Measurements from ENCODE around the gene INTS14. TPM values are rescaled to one million over a fixed set of nuclear protein-coding genes. Genes with fewer than 3 reads are reported as not detected.

The INTS14 gene
- polyA plus RNA-seq, 1 experiment = 56.6 TPM

GRCh38 chr15:65633752-65634151 is 22.8 kb upstream of the INTS14 start:
- Histone ChIP-seq H3K27me3 (ENCODE audit: control insufficient read depth, insufficient read depth, low read length) (no peaks in the 10 kb centered on the region), H3K27ac (ENCODE audit: low read depth, low read length) (no peak overlapping the region), H3K4me3 (ENCODE audit: low read depth, low read length) (no peak overlapping the region), H3K9me3 (ENCODE audit: control insufficient read depth, insufficient read depth, low read length) (no peaks in the 10 kb centered on the region)
- TF ChIP-seq, protein P1, sequence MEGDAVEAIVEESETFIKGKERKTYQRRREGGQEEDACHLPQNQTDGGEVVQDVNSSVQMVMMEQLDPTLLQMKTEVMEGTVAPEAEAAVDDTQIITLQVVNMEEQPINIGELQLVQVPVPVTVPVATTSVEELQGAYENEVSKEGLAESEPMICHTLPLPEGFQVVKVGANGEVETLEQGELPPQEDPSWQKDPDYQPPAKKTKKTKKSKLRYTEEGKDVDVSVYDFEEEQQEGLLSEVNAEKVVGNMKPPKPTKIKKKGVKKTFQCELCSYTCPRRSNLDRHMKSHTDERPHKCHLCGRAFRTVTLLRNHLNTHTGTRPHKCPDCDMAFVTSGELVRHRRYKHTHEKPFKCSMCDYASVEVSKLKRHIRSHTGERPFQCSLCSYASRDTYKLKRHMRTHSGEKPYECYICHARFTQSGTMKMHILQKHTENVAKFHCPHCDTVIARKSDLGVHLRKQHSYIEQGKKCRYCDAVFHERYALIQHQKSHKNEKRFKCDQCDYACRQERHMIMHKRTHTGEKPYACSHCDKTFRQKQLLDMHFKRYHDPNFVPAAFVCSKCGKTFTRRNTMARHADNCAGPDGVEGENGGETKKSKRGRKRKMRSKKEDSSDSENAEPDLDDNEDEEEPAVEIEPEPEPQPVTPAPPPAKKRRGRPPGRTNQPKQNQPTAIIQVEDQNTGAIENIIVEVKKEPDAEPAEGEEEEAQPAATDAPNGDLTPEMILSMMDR (IDR thresholded peaks at IDR 0.05; ENCODE audit: low read depth, low read length) = no peak
- POLR2A ChIA-PET = no interaction called here
- CTCF ChIA-PET = no interaction called here
- no peak for DNase-seq (ENCODE audit: low read depth, low spot score)

DNA sequence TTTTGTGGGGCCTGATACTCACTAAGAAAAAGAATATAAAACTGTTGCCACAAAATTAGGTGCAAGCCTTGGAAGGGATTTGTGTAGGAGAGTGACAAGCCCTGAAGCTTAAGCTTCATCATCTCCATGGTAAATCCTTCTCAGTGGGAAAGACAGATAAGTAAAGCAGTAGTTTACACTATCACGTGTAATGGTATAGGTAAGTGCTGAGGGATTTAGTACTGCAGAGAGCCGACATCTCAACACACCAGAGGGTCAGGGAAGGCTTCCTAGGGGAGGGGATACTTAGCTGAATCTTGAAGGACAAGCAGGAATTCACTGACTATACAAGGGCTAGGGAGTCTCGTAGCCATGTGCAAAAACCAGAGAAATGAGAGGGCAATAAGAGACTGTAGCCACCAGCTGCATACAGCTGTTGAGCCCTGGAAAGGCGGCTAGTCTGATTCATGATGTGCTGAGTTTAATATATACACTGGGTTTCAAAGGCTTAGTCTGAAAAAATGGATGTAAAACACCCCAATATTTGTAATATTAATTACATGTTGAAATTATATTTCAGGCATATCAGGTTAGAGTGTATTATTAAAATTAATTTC is 21.9 kb upstream of the INTS14 start:
- POLR2A ChIA-PET = interaction anchor here (0.6 to 1.0 kb wide), 3 partner anchors 15 to 224 kb away, joined by 3 to 7 read pairs (median 4); partner anchors contain the start of gene INTS14
- H3K27ac ChIP-seq (ENCODE audit: low read depth, low read length) = no peak overlapping the region

DNA sequence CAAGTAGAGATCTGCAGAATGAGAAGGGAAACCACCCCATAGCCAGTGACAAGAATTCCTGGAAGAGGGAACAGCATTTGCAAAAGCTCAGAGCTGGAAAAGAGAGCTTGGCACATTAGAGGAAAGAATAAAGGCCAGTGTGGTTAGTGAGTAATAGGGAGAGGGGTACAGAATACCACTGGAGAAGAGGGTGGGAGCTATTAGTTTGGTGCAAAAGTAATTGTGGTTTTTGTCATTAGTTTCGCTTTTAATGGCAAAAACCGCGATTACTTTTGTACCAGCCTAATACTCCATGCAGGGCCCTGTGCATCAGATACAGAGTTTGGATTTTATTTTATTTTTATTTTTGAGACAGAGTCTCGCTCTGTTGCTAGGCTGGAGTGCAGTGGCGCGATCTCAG is 20.6 kb upstream of the INTS14 start:
- CTCF ChIA-PET = no interaction called here
- no peak overlapping the region for H3K27ac ChIP-seq (ENCODE audit: low read depth, low read length)
- POLR2A ChIA-PET = no interaction called here
- no peaks in the 10 kb centered on the region for H3K27me3 ChIP-seq (ENCODE audit: control insufficient read depth, insufficient read depth, low read length)
- no peak overlapping the region for H3K4me3 ChIP-seq (ENCODE audit: low read depth, low read length)
- no peaks in the 10 kb centered on the region for H3K9me3 ChIP-seq (ENCODE audit: control insufficient read depth, insufficient read depth, low read length)
- no peak for DNase-seq (ENCODE audit: low read depth, low spot score)
- TF ChIP-seq, protein P1 (IDR thresholded peaks at IDR 0.05; ENCODE audit: low read depth, low read length) = no peak

More for the DNA sequence above, 21.9 kb upstream of the INTS14 start:
- CTCF ChIA-PET = no interaction called here
- H3K9me3 ChIP-seq (ENCODE audit: control insufficient read depth, insufficient read depth, low read length) = no peaks in the 10 kb centered on the region
- H3K4me3 ChIP-seq (ENCODE audit: low read depth, low read length) = no peak overlapping the region
- DNase-seq (ENCODE audit: low read depth, low spot score) = peak; percentile 43
- TF ChIP-seq, protein P1 (IDR thresholded peaks at IDR 0.05; ENCODE audit: low read depth, low read length) = no peak
- no peaks in the 10 kb centered on the region for H3K27me3 ChIP-seq (ENCODE audit: control insufficient read depth, insufficient read depth, low read length)

DNA sequence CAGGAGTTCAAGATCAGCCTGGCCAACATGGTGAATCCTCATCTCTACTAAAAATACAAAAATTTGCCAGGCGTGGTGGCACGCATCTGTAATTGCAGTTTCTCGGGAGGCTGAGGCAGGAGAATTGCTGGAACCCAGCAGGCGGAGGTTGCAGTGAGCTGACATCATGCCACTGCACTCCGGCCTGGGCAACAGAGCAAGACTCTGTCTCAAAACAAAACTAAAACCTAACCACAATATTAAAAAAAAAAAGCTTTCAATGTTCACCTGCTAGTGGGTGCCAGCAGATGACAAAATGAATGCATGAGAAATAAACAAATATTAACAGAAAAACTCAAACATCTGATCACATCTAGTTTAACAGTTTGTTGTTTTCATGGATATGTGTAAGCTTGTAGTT is 19.8 kb upstream of the INTS14 start:
- ChIA-PET POLR2A (no interaction called here), CTCF (no interaction called here)
- no peak overlapping the region for H3K4me3 ChIP-seq (ENCODE audit: low read depth, low read length)
- H3K27me3 ChIP-seq (ENCODE audit: control insufficient read depth, insufficient read depth, low read length) = no peaks in the 10 kb centered on the region
- DNase-seq (ENCODE audit: low read depth, low spot score) = no peak
- no peaks in the 10 kb centered on the region for H3K9me3 ChIP-seq (ENCODE audit: control insufficient read depth, insufficient read depth, low read length)
- TF ChIP-seq, protein P1 (IDR thresholded peaks at IDR 0.05; ENCODE audit: low read depth, low read length) = no peak
- H3K27ac ChIP-seq (ENCODE audit: low read depth, low read length) = no peak overlapping the region

DNA sequence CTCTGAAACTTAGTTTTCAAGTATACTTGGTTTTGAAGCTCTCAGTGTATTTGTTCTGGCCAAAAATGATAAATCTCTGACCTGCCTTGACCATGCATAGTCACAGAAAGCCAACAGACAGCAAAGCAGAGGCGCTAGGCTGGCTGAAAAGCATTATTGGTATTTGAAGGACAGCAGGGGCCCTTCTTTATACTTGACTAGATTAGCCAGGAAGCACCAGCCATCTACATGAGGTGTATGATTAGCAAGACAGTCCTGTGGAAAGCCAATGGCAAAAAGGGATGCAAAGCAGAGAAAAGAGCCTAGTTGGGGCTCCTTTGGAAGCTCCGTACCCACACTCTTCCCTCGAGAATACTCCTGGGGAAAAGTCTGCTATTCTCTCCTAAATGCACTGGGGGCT is 18.6 kb upstream of the INTS14 start:
- CTCF ChIA-PET = interaction anchor here (1.6 to 3.0 kb wide), 2 partner anchors 9 to 18 kb away, joined by 9 to 16 read pairs; partner anchors contain the start of gene INTS14
- POLR2A ChIA-PET = no interaction called here

More for the DNA sequence above, 18.6 kb upstream of the INTS14 start:
- TF ChIP-seq, protein P1 (IDR thresholded peaks at IDR 0.05; ENCODE audit: low read depth, low read length) = no peak
- H3K4me3 ChIP-seq (ENCODE audit: low read depth, low read length) = no peak overlapping the region
- no peak overlapping the region for H3K27ac ChIP-seq (ENCODE audit: low read depth, low read length)
- no peaks in the 10 kb centered on the region for H3K27me3 ChIP-seq (ENCODE audit: control insufficient read depth, insufficient read depth, low read length)
- DNase-seq (ENCODE audit: low read depth, low spot score) = no peak
- H3K9me3 ChIP-seq (ENCODE audit: control insufficient read depth, insufficient read depth, low read length) = no peaks in the 10 kb centered on the region

Data from AG04450 (cell line).